Activated T-cell treated with anti-CD3 and anti-CD28 coated beads, Interleukin-2, amount 50 U/mL, for 4 hours (primary cell): ENCODE results near the gene HNRNPA0. TPM values are rescaled to one million over a fixed set of nuclear protein-coding genes. Genes with fewer than 3 reads are reported as not detected.
"Not testable (repeated sequence)": the region's sequence is repeated elsewhere in the genome, so short reads cannot be mapped to it uniquely, and the experiment has no call there.

Experiments used
- ATAC-seq, 2 donors: fragments of 200-7000 bp; cut with Tn5 transposase; one replicate each; pipeline ENCODE4 v1.10.0; 2021
- DNase-seq: peaks from one replicate; pipeline ENCODE4 v3.0.0-alpha.2; 2020
- H3K27me3 Mint-ChIP-seq: one replicate; pipeline ENCODE4 v1.8.0; 2021; ENCODE audit warnings: low read depth, mixed read lengths
- H3K36me3 Mint-ChIP-seq: one replicate; pipeline ENCODE4 v1.8.0; 2022; ENCODE audit warnings: mixed read lengths; ENCODE audit not compliant: insufficient read depth
- H3K4me1 Mint-ChIP-seq: one replicate; pipeline ENCODE4 v1.8.0; 2021; ENCODE audit warnings: low read depth, mixed read lengths
- H3K4me3 Mint-ChIP-seq: one replicate; pipeline ENCODE4 v1.8.0; 2021; ENCODE audit warnings: mild to moderate bottlenecking, moderate library complexity, mixed read lengths
- H3K9me3 Mint-ChIP-seq: one replicate; pipeline ENCODE4 v1.8.0; 2021; ENCODE audit warnings: mixed read lengths
- total RNA-seq, 3 donors: library from RNA; stranded (reverse); gene quantifications; one replicate each; pipeline ENCODE4 v1.2.1, GENCODE V29; 2021

Gene HNRNPA0
- 10 to 100 TPM; 48.0 to 49.5 (median 48.6) TPM for total RNA-seq

GRCh38 chr5:137754188-137754960, at the start of gene HNRNPA0:
TSS of gene HNRNPA0 (minus strand) at chr5:137754363. CDS start at chr5:137754066, 297 bp downstream.
- H3K36me3 Mint-ChIP-seq = peaks cover 20% of the 10 kb centered on the region
- H3K27me3 Mint-ChIP-seq = no peaks in the 10 kb centered on the region
- no peaks in the 10 kb centered on the region for H3K9me3 Mint-ChIP-seq

GRCh38 chr5:137802282-137803210, 48.4 kb upstream of the HNRNPA0 start:
- Mint-ChIP-seq H3K9me3 (no peaks in the 10 kb centered on the region), H3K4me1 (no peaks in the 10 kb centered on the region)

More at GRCh38 chr5:137754188-137754960, at the start of gene HNRNPA0:
- peak; percentile 97 for DNase-seq
- Mint-ChIP-seq H3K4me3 (peak within 1 kb of the TSS; percentile 94), H3K4me1 (peaks cover 27% of the 10 kb centered on the region)
- peak; percentile 88 for ATAC-seq

GRCh38 chr5:137800700-137801411, 46.7 kb upstream of the HNRNPA0 start:
- H3K9me3 Mint-ChIP-seq = no peaks in the 10 kb centered on the region
- H3K4me1 Mint-ChIP-seq = no peaks in the 10 kb centered on the region
- no peaks in the 10 kb centered on the region for H3K36me3 Mint-ChIP-seq
- H3K27me3 Mint-ChIP-seq = no peaks in the 10 kb centered on the region
- no peak overlapping the region for H3K4me3 Mint-ChIP-seq
- DNase-seq = no peak
- ATAC-seq = no peak

More at GRCh38 chr5:137802282-137803210, 48.4 kb upstream of the HNRNPA0 start:
- no peak for ATAC-seq
- Mint-ChIP-seq H3K27me3 (no peaks in the 10 kb centered on the region), H3K36me3 (no peaks in the 10 kb centered on the region), H3K4me3 (no peak overlapping the region)
- DNase-seq = no peak

GRCh38 chr5:137796279-137796678, 42.1 kb upstream of the HNRNPA0 start:
- DNase-seq (no peak), ATAC-seq (no peak)
- H3K27me3 Mint-ChIP-seq = no peaks in the 10 kb centered on the region
- no peaks in the 10 kb centered on the region for H3K9me3 Mint-ChIP-seq
- no peaks in the 10 kb centered on the region for H3K4me1 Mint-ChIP-seq
- H3K36me3 Mint-ChIP-seq = no peaks in the 10 kb centered on the region
- no peak overlapping the region for H3K4me3 Mint-ChIP-seq

GRCh38 chr5:137794863-137795262, 40.7 kb upstream of the HNRNPA0 start:
- Mint-ChIP-seq H3K36me3 (no peaks in the 10 kb centered on the region), H3K4me1 (no peaks in the 10 kb centered on the region), H3K27me3 (no peaks in the 10 kb centered on the region), H3K9me3 (no peaks in the 10 kb centered on the region), H3K4me3 (no peak overlapping the region)
- ATAC-seq = no peak
- DNase-seq = no peak

- Mint-ChIP-seq H3K9me3 (no peaks in the 10 kb centered on the region), H3K4me3 (no peak overlapping the region), H3K27me3 (no peaks in the 10 kb centered on the region), H3K4me1 (no peaks in the 10 kb centered on the region), H3K36me3 (peaks cover 1% of the 10 kb centered on the region)
- DNase-seq (no peak), ATAC-seq (no peak)
These were observed 38.1 kb upstream of the HNRNPA0 start for GRCh38 chr5:137792303-137792702.

- ATAC-seq (no peak), DNase-seq (no peak)
- H3K4me1 Mint-ChIP-seq = peaks cover 2% of the 10 kb centered on the region
- H3K9me3 Mint-ChIP-seq = no peaks in the 10 kb centered on the region
- H3K36me3 Mint-ChIP-seq = peaks cover 1% of the 10 kb centered on the region
- H3K27me3 Mint-ChIP-seq = no peaks in the 10 kb centered on the region
- H3K4me3 Mint-ChIP-seq = no peak overlapping the region
These were observed 37.6 kb upstream of the HNRNPA0 start for GRCh38 chr5:137791799-137792198.

- DNase-seq (no peak), ATAC-seq (no peak)
- no peak overlapping the region for H3K4me3 Mint-ChIP-seq
- peaks cover 1% of the 10 kb centered on the region for H3K36me3 Mint-ChIP-seq
- peaks cover 2% of the 10 kb centered on the region for H3K4me1 Mint-ChIP-seq
- H3K9me3 Mint-ChIP-seq = no peaks in the 10 kb centered on the region
- no peaks in the 10 kb centered on the region for H3K27me3 Mint-ChIP-seq
These were observed 37.2 kb upstream of the HNRNPA0 start for GRCh38 chr5:137791387-137791786.

- not testable (repeated sequence) for H3K36me3 Mint-ChIP-seq, H3K4me1 Mint-ChIP-seq, H3K27me3 Mint-ChIP-seq
These were observed 34.4 kb upstream of the HNRNPA0 start for GRCh38 chr5:137788560-137788959.

GRCh38 chr5:137782984-137783536, 28.9 kb upstream of the HNRNPA0 start:
- Mint-ChIP-seq H3K36me3 (no peaks in the 10 kb centered on the region), H3K4me1 (peaks cover 2% of the 10 kb centered on the region), H3K4me3 (no peak overlapping the region), H3K9me3 (no peaks in the 10 kb centered on the region), H3K27me3 (peaks cover 2% of the 10 kb centered on the region)
- ATAC-seq (no peak), DNase-seq (no peak)

More at GRCh38 chr5:137788560-137788959, 34.4 kb upstream of the HNRNPA0 start:
- H3K9me3 Mint-ChIP-seq, H3K4me3 Mint-ChIP-seq, DNase-seq, ATAC-seq: not testable (repeated sequence)

- DNase-seq (no peak), ATAC-seq (no peak)
- Mint-ChIP-seq H3K36me3 (no peaks in the 10 kb centered on the region), H3K4me1 (peaks cover under 1% of the 10 kb centered on the region), H3K4me3 (no peak overlapping the region), H3K9me3 (no peaks in the 10 kb centered on the region), H3K27me3 (peaks cover 2% of the 10 kb centered on the region)
These were observed 27.9 kb upstream of the HNRNPA0 start for GRCh38 chr5:137782055-137782454.

- H3K4me3 Mint-ChIP-seq = no peak overlapping the region
- no peak for DNase-seq
- no peak for ATAC-seq
- no peaks in the 10 kb centered on the region for H3K36me3 Mint-ChIP-seq
- no peaks in the 10 kb centered on the region for H3K9me3 Mint-ChIP-seq
- H3K4me1 Mint-ChIP-seq = no peaks in the 10 kb centered on the region
- peaks cover 2% of the 10 kb centered on the region for H3K27me3 Mint-ChIP-seq
These were observed 24.8 kb upstream of the HNRNPA0 start for GRCh38 chr5:137778772-137779564.

GRCh38 chr5:137767937-137768336, 13.8 kb upstream of the HNRNPA0 start:
- not testable (repeated sequence) for H3K27me3 Mint-ChIP-seq, ATAC-seq, H3K4me1 Mint-ChIP-seq, H3K4me3 Mint-ChIP-seq, DNase-seq
- peaks cover 11% of the 10 kb centered on the region for H3K36me3 Mint-ChIP-seq
- H3K9me3 Mint-ChIP-seq = peaks cover 21% of the 10 kb centered on the region
